Activated T-cell treated with anti-CD3 and anti-CD28 coated beads, Interleukin-2, amount 50 U/mL, for 48 hours (primary cell): ENCODE results near the gene CRIP2.

Experiments
- DNase-seq, 2 experiments: peaks; one replicate each; pipeline ENCODE4 v3.0.0-alpha.2; 2020

CRIP2 gene

DNA sequence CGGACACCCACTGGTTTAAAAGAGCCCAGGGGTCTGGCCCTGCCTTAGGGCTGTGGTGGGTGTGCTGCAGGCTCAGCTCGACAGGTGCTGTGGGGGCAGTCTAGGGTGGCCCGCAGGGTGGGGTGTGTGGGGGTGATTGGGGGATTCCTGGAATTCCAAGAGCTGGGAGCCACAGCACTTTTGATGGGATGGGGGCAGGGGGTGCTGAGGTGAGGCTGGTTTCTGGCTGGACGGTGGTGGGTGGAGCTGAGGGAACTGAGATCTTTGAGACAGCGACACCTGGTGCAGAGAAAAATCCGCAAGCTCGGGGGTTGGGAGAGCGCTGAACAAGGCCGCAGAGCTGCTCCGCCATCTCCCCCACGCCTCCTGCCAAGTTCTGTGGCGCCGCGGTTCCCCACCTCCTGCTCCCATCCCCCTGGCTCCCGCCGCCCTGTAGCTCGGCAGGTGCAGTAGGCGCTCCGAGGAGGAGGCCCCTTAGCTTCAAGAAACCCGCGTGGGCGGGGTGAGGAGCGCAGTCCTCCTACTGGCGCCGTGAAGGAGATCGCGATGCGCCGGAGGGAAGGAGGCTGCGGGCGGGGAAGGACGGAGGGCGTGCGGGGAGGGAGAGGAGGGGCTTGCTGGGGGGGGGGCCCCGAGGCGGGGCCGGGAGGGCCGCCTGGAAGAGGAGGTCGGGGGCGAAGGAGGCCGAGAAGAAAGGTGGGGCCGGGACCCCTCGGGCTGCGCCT lies 15.1 kb downstream of the CRIP2 start:
- peak; percentile 87 to 92 for DNase-seq

DNA sequence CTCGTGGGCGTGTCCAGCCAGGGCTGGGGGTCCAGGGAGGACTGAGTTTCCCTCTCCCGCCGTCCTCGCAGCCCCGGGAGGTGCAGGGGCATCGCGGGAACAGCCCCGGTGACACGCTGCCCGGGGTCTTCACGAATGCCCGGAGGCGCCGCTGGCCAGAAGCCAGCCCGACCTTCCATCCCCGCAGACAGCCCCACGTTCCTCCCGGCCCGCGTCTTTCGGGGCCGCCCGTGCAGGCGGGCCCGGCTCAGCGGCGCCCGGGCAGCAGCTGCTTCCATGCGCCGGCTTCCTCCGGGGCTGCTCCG lies 15.6 kb downstream of the CRIP2 start:
- DNase-seq, result no peak

DNA sequence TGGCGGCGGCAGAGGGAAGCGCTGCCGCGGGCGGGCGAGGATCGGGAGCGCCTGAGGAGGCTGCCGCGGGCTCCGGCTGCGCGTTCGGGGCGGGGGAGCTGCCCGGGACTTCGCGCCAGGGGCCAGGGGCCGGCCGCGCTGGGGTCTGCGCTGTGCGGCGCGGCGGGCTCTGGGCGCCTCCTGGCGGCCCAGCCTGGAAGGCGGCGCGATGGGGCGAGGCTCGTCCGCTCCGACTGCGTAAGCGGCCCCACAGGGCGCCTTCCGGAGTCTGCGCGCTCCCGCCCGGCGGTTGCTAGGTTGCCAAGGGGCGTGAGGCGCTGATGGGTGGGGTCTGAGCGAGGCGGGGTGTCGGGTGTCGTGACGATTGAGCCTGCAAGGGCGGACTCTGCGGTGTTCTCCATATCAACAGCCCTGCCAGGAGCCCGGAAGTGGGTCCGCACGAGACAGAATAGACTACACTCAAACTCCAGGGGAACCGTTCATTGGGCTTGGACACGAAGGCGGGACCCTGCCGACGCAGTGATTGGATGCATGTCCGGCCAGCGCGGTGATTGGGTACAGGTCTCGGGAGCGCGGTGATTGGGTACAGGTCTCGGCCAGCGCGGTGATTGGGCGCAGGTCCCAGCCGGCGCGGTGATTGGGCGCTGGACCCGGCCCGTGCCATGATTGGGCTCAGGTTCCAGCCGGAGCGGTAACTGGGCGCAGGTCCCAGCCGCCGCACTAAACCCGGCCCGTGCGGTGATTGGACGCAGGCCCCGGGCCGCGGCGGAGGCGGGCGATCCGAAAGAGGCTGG lies 16.1 kb downstream of the CRIP2 start, which contains the start of gene TEDC1:
TEDC1 (plus strand) TSS at position 675 of the 794 bp plus-strand sequence. CDS start 130 bp downstream, outside the sequence.
- DNase-seq, result peak; percentile 99

DNA sequence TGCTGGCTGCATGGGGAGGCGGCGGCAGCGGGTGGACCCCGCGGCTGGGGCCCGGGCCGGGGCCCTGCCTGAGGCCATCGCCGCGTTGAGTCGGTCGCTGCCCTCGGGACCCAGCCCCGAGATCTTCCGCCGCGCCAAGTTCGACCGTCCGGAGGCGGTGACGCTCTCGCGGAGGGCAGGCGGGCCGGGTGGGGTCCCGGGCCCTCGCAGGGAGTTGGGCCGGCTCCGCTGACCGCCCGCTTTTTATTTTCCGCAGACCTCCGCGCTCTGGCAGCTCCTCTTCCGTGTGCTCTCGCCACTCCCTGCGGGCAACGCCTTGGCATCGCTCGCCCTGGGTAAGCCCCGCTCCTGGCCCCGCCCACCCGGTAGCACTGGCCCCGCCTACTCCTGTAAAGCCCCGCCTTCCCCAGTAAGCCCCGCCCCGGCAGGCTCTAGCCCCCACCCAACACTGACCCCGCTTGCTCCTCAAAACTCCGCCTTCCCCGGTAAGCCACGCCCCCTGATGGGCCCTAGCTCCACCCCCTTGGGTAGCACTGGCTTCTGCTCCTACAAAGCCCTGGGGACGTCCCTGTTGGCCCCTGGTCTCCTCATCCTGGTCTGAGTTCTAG lies 16.8 kb downstream of the CRIP2 start:
- DNase-seq, result peak; percentile 97

DNA sequence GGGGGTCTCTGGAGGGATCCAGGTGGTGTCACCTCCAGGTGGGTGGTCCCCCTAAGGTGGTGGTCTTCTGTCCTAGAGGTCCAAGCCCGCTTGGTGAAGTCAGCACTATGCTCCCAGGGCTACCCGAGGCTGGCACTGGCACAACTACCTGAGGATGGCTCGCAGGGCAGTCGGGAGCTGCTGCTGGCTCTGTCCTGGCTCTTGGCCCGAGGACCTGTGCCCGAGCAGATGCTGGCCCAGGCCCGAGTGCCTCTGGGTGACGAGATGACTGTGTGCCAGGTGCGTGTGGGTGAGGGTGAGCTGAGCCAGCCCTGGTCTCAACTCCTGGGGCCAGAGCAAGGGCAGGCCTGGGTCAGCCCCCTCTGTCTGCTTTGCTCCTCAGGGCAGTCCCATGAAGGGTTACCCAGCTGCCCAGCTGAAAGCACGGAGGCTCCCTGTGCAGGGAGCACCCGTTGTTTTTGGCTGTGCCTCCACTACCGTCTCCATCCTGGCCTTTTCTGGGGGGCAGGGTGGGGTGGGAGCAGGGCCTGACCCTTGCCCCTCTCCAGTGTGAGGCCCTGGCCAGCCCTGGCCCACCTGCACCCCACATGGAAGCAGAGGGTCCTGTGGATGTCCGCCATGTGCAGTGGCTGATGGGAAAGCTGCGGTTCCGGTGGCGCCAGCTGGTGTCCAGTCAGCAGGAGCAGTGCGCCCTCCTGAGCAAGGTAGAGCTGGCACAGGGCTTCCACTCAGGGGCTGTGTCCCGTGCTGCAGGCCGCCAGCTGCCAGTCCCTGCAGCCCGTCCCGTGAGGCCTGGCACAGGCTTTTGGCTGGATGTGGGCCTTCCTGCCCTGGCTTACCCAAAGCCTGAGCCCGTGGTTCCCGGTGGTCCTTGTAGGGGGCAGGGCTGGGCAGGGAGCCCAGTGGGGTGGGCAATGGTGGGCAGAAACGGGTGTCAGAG lies 17.7 kb downstream of the CRIP2 start:
- peak in 1 of 2 experiments; percentile 15 for DNase-seq

DNA sequence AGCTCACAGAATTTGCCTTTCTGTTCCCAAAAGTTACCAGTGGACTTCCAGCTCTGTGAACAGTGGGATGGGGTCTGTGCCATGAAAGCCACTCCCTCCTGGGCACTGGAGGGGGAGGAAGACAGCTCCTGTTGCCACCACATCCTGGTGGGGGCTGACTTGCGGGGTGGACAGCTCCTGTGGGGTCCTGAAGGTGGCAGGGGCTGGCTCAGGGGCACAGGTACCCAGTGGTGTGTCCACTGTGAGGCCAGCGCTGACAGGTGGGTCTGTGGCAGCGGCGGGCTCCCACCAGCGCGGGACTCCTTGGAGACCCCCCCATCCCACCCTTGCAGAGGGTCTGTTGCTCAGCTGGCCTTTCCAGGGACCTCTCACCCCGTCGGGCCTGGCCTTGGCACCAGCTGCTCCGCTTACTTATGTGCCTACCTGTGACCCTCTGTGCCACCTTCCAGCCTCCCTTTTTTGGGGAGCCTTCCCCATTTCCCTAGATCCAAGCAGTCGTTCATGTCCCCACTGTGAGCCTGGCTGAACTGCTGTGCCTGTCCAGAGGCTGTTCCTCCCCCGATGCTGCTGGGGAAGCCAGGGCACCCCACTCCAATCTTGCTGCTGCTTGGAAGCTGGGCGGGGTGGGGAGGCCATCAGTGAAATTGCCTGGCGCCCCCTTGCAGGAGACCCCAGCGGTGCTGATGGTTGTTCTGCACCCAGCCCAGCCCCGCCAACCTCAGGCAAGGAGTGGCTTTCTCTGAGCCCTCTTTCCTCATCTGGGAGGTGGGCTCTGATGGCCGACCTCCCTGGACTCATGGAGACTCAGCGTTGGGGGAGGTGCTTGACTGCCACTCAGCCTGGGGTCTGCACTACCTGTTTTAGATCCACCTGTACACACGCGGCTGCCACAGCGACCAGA lies 18.6 kb downstream of the CRIP2 start:
- peak in 1 of 2 experiments; percentile 17 for DNase-seq

DNA sequence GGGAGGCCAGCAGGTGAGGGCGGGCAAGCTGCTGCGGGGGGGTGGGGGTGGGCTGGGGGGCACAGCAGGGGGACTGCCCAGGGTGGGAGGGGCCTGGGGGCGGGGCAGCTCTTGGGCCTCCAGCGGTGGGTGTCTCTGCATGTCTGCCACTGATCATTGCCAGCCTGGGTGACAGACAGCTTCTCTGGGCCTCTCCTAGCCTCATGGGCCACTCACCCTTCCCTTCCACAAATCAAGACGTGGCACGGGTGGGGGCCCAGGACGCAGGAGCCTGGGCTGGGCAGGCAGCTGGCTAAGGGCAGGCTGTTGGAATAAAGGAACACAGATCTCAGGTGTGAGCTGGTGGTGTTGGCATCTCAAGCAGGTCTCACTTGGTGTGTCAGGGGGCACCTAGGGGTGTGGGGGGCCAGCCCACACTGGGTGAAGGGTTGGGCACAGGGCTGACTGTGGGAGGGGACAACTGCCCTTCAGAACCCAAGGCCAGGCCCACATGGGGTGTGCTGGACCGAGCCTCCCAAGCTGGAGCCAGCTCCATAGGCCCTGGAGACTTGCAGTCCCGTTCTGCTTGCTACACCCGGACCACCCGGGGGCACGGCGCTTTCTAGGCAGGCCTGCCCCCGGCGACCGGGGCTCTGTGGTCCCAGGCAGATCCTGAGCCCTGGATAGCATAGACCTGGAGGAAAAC lies 19.4 kb downstream of the CRIP2 start:
- DNase-seq, result peak in 1 of 2 experiments; percentile 16

DNA sequence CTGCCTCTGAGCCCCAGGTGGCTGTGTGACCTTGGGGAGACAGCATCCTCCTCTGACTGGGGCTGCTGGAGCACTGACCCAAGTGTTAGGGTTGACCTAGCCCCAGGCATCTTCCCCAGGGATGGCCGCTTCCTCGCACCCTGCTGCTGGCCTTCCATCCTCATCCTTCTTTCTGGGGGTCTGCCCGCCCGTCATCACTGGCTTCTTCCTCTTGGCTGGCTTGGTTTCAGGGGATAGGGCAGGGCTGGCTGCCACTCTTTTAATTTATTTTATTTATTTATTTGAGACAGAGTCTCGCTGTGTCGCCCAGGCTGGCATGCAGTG lies 19.9 kb downstream of the CRIP2 start:
- DNase-seq, result no peak

DNA sequence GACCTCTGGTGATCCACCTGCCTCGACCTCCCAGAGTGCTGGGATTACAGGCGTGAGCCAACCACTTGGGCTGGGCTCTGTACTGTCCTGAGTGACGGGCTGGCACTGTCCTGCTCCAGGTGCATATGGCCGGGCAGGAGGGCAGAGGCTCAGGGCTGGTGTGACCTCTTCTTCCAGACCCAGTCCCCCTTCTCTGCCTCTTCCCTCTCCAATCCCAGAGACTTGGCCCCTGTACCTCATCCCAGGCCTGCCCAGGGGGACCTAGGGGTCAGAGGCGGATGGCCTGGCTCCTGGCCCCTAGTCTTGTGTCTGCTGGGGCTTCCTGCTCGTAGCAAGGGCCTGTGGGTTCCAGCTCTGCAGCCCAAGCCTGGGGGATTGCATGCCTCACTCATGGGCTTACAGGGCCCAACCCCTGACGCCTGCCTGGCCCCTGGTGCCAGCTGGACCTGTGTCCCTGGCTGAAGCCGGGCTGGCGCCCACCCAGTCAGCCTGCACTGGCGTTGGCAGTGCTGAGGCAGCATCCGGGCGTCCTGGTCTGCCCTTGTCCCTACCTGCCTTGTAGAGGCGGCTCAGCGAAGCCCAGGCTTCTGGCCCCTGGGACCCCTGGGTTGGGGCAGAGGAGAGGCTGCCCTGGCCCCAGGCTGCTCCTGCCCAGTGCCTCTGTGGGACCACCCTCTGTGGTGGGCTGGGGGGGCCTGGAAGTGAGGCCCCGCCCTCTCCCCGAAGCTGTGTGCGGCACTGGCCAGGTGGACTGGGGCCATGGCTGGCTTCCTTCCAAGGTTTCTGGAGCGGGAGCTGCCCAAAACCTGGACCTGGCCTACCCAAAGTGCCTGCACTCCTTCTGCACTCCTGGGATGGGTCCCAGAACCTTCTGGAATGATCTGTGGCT lies 20.7 kb downstream of the CRIP2 start:
- DNase-seq, result peak in 1 of 2 experiments; percentile 16

DNA sequence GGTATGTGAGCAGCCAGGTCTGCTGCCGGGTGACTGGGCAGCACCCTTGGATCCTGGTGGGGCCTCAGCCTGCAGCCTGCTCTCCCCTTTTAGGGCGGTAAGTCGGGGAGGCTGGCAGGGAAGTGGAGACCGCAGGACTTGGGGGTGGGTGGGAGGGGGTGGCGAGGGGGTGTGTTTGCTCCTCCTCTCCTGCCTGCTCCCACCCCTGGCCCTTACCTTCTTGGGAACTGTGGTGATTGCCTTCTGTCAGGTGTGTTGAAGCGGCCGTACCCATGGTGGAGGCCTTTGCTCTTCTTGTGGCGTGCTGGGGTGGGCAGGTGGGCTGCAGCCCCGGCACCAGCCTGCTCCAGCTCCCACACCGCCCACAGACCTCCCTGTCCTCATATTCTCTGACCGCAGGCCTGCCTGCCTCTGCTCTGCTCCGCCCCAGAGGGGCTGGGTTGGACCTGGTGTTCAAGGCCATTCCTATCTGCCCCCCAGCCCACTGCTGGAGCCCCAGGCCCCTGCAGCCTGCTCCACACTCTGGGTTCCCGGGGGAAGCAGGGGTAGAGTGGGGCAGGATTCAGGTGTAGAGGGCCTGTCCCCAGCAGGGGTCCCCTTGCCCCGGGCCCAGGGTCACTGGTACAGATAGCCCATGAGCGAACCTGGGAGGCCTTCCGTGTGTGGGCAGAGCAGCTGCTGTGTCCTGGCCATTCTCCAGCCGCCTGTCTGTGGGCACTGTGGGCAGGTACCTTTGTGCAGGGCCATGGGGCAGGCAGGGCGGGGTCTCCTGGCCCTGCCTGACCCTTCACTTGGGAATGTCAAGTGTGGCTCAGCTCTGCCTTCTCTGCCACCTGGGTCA lies 21.6 kb downstream of the CRIP2 start:
- peak in 1 of 2 experiments; percentile 16 for DNase-seq

DNA sequence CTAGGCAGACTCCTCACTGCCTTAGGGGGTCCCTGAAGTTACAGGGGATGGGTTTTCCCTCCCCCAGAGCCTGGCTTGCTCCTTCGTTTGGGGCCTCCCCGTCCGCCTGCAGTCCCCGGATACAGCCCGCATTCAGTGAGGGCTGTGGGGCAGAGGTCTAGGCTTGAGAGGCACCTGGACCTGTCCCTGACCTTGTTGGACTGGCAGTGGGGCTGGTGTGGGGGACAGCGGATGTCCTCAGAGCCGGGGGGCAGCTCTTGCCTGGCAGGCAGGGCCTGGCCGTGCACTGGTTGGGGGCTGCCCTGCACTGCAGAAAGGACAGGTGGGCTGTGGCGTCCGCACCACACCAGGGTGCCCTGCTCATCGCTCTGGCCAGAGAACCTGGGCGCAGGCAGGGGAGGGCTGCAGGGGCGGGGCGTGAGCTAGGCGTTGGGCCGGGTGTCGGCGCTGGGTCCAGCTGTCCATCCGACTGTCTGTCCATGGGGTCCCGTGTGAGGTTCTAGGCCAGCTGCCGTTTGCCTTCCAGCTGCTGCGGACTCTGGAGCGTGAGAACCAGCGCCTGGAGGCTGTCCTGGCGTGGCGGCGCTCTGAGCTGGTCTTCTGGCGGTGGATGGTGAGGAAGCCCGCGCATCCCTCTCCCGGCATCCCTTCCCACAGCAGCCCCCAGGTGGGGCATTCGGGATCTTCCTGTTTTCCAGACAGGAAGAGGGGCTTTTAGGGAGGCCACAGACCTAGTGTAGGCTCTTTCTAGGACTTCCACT lies 22.4 kb downstream of the CRIP2 start:
- no peak for DNase-seq

DNA sequence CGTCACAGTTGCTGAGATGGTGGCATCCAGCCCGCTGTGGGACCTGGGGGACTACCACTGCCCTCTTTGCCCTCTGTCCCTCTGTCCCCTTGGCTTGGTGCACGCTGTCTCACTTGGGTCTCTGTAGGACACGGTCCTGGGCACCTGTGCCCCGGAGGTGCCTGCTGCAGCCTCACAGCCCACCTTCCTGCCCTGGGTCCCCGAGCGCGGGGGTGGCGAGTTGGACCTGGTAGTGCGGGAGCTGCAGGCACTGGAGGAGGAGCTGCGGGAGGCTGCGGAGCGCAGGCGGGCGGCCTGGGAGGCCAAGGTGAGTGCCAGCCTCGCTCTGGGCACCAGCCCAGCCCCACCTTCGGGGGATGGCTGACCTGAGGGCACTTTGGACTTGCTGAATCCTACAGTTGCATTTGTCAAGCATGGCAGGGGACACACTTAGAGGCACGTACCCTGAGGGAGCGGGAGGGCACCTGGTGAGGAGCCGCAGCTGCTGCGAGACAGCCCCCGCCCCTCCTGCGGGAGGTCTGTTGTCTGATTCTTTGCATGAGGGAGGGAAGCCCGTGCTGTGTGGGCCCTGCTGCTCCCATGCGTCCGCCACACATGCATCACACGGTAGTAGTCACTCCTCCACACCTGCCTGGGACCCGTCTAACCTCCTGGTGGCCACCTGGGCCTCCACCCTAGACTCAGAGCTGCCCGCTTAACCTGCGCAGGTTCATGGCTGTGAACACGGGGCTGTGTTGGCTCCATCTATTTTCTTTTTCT lies 23.2 kb downstream of the CRIP2 start:
- no peak for DNase-seq

DNA sequence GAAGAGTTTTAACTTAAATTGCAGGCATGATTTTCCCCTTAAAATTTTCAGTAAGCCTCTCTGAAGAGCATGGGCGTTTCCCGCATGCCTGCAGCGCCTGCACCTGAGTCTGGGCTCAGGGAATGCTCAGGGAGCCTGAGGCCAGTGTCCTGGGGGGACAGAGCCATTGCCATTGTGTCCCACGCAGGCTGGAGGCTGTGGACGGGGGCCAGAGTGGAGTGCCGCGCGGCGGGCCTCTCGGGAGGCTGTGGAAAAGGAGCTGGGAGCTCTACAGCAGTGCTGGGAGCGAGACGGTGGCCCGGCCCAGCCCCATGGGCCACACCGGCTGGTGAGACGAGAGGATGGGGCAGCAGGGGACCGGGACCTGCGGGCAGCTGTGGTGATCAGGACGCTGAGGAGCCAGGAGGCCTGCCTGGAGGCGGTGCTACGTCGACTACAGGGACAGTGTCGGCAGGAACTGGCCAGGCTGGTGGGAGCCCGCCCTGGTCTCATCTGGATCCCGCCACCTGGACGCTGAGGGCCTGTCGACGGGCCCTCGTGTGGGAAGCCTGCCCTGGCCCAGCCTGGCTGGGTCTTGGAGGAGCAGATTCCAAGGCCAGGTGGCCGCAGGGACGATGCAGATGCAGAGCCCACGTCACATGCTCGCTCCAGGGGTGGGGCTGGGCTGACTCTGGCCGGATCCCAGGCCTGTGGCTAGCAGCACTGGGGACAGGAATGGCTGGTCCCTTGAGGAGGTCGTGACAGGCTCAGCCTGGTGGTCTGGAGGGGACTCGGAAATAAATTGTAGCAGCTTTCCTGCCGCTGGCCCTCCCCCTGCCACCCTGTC lies 24.0 kb downstream of the CRIP2 start:
- no peak for DNase-seq

DNA sequence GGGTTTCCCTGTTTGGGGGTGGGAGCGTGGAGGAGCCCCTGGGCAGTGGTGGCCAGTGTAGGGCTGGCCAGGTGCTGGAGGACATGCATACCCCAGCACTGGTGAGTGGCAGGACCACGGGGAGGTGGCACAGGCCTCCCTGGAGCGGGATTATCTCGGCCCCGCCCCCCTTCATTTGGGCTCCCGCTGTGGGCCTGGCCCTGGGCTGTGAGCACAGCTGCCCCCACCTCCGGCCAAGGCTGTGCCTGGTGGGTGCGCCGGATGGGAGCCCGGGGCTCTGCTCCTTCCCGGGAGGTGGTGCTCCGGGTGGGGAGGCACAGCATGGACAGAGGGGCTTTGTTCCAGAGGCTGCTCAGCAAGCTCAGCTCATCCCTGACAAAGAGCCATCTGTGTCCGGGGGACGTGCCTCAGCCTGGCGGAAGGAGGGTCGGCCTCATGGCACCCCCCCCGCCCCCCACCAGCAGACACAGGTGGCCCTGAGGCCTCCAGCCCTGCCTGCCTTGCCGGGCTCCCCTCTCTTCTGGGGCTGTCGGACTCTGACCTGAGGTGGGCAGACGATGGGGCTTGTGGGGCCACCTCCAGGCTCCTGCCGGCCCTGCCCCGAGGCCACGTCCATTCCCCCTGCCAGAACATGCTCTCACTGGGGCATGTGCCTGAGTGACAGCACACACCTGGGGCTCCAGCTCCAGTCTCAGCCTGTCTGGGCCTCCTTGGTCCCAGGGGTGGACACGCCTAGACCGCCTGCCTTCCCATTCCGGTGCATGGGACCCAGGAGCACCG lies 24.8 kb downstream of the CRIP2 start:
- DNase-seq, result no peak

DNA sequence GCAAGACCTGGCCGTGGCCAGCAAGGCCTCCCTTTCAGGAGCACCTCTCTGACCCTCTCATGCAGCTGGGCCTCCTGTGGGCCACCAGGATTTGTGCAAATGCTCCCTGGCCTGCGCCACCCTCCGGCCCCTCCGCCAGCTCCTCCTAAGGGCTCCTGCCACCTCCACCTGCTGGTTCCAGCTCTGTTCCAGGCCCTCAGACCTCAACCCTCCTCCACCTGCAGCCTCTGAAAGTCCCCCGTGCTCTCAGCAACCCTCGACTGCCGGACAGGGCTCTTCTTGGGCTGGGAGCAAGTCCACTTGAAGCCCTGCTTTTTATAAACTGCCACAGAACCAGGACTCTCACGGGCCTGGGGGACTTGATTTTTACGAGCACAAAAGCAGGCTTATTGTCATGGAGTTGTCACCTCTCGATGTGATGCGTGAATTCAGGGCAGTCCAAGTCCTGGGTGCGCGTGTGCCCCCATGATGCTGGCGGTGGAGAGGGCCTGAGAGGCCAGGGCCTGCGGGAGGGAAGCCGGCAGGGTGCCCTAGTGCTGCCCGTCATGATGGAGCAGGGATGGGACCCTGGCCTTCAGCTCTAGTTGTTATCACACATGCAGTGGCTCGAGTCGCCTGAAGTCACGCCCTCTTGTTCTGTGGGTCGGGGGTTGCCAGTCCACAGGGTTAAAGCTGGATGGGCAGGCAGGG lies 25.6 kb downstream of the CRIP2 start:
- no peak for DNase-seq
